CD4-positive, alpha-beta T cell treated with Interleukin-17A for 4 hours (primary cell): ENCODE results near the gene ZCCHC3.
"Not testable (repeated sequence)": the region's sequence is repeated elsewhere in the genome, so short reads cannot be mapped to it uniquely, and the experiment has no call there.

Source experiments
- DNase-seq: peaks from one replicate; pipeline ENCODE4 v3.0.0-alpha.2; 2020; ENCODE audit warnings: mixed read lengths

ZCCHC3 gene, protein sequence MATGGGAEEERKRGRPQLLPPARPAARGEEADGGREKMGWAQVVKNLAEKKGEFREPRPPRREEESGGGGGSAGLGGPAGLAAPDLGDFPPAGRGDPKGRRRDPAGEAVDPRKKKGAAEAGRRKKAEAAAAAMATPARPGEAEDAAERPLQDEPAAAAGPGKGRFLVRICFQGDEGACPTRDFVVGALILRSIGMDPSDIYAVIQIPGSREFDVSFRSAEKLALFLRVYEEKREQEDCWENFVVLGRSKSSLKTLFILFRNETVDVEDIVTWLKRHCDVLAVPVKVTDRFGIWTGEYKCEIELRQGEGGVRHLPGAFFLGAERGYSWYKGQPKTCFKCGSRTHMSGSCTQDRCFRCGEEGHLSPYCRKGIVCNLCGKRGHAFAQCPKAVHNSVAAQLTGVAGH

DNA sequence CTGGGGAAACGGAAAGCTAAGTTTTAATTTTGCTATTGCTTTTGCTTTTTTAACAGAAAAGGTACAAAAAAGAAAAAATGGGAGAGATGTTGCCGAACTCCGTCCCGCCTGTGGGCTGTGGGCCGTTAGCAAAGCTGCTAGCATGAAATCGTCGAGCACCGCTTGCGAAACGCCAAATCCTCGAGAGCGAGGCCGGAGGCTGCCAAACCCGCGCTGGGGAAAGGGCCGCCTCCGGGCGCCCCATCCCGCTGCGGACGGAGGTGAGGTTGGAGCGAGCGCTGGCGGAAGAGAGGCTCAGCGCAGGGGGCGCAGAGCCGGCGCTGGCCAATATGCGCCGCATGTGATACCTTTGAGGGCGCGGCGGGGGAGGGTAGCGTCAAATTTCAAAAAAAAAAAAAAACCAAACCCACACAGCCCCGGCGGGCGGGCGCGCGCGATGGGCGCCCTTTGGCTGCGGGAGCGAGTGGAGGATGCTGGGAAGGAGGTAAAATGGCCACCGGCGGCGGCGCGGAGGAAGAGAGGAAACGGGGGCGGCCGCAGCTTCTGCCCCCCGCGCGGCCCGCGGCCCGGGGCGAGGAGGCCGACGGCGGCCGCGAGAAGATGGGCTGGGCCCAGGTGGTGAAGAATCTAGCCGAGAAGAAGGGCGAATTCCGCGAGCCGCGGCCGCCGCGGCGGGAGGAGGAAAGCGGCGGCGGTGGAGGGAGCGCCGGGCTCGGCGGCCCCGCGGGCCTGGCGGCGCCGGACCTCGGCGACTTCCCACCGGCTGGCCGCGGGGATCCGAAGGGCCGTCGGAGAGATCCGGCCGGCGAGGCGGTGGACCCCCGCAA, at the start of gene ZCCHC3:
TSS of gene ZCCHC3 (plus strand) at position 473 of the 827 bp plus-strand sequence. CDS start at position 490, 17 bp downstream.
- peak; percentile 89 for DNase-seq

DNA sequence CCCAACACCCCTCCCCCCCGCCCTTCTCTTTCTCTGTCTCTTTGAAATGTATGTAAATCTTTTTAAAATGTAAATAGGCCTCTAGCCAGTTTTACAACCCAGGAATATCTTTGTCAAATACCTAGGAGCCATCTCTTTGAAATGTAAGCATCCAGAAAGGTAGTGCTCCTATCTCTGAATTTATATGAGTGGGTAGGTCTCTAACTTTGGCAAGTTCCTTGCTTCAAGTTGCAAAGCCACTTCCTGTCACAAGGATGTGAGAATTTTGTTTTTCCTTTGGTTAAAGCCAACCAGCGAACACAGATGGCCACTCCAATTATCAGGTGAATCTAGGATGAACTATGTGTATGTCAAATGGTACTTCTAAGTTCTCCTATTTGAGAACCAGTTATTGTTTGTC, 46.0 kb upstream of the ZCCHC3 start:
- DNase-seq = no peak

DNA sequence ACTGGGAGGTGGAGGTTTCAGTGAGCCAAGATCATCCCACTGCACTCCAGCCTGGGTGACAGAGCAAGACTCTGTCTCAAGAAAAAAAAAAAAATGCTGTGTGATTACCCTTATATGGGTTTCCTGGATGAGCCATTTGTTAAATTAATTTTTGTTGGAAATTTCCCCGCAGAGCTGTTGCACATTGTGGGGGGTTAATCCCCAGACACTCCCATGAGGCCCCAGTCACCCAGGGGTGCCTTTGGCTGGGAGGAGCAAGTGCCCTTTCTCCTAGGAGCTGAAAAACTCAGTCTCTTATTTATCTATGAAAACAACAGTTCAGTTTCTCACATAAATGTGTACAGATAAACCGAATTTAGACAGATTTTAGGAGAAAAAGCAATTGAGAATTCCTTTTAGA, 44.6 kb upstream of the ZCCHC3 start:
- no peak for DNase-seq

DNA sequence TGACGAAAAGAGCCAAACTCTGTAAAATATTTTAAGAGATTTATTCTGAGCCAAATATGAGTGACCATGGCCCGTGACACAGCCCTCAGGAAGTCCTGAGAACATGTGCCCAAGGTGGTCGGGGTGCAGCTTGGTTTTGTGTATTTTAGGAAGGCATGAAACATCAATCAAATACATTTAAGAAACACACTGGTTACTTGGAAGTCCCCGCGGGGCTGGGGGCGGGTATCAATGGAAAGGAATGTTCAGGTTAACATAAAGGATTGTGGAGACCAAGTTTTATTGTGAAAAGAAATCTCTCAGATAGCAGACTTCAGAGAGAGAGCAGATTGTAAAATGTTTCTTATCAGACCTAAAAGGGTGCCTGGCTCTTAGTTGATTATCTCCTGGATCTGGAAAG, 43.9 kb upstream of the ZCCHC3 start:
- not testable (repeated sequence) for DNase-seq

DNA sequence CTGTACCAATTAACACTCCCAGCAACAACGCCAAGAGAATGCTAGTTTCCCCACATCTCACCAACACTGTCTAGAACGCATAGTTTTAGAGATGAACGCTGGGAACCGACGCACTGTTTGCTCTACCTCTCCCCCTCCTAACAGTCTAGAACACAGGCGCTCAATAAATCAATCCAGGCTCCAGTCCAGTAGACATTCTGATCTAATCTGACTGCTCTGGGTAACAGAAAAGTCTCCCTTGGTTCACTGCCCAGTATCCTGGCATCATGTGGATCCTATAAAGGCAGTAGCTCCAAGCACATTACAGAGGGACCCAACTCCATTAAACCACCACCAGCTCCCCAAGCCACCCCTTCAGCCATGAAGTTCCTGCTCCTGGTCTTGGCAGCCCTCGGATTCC, 40.0 kb upstream of the ZCCHC3 start, which contains the start of gene DEFB132:
TSS of gene DEFB132 (plus strand) at position 306 of the 400 bp plus-strand sequence. CDS start at position 361, 55 bp downstream.
- no peak for DNase-seq

DNA sequence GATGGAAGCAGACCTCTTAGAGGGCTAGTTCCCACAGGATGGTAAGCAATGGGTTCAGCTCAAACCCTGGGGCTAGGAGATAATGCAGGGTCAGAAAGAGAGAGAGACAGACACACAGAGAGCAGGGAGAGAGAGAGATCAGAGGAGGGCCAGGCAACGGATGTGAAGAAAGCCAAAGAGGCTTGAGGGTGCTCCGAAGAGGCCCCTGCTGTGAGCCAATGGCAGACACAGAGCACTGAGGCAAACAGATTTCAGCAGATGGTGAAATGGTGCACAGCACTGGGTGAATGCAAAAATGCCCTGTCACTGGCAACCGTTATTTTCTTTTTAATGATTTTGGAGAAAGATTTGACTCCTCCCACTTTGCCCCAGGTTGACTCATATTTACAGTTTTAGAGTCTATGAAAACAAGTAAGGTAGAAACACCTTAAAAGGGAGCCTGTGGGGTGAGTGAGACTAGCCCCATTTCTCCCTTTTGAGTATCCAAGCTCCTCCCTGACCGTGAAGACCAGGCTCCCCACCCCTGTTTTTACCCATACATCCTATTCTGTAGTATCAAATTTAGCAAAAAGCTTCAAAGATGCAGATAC, 39.0 kb upstream of the ZCCHC3 start:
- no peak for DNase-seq

DNA sequence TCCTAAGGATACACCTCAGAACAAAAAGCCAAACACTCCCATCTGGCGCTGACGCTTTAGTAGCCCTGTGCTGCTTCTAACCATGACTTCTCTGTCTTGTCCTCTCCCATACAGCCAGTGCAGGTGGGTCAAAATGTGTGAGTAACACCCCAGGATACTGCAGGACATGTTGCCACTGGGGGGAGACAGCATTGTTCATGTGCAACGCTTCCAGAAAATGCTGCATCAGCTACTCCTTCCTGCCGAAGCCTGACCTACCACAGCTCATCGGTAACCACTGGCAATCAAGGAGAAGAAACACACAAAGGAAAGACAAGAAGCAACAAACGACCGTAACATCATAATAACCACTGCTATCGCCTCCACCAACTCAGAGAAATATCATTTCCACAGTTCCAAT, 38.4 kb upstream of the ZCCHC3 start:
- peak; percentile 27 for DNase-seq

DNA sequence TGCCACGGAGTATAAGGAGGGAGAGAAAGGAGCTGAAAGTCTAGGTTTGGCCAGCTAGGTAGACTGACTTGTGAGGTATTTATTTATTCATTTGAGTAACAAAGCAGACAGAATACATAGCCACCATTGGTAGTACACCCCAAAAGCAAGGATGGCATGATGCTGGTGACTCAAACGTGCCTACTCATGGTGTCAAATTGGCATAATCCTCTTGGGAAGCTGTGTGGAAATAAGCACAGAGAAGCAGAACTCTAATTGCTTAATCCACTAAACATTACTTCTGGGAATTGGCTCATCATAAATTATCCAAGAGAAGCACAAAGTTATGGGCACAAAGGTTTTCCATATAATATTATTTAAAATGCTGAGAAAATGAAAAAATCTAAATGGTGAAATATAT, 37.4 kb upstream of the ZCCHC3 start:
- no peak for DNase-seq

DNA sequence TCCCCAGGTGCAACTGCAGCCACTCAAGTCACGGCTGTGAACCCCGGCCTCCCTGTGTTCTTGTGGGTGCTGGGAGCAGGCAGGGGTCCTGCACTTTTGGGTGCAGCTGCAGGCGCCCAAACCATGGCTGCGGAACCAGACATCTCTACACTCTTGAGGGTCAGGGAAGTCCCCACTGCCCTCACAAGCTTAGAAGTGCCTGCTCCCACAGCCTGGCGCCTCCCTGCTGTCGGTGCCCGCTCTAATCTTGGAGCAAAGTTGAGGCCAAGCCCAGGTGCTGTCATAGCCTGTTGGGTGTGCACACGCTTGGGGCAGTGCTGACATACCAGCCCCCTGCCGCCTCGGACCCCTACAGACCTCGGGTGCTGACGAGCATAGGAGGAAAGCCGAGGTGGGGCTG, 33.7 kb upstream of the ZCCHC3 start:
- no peak for DNase-seq

DNA sequence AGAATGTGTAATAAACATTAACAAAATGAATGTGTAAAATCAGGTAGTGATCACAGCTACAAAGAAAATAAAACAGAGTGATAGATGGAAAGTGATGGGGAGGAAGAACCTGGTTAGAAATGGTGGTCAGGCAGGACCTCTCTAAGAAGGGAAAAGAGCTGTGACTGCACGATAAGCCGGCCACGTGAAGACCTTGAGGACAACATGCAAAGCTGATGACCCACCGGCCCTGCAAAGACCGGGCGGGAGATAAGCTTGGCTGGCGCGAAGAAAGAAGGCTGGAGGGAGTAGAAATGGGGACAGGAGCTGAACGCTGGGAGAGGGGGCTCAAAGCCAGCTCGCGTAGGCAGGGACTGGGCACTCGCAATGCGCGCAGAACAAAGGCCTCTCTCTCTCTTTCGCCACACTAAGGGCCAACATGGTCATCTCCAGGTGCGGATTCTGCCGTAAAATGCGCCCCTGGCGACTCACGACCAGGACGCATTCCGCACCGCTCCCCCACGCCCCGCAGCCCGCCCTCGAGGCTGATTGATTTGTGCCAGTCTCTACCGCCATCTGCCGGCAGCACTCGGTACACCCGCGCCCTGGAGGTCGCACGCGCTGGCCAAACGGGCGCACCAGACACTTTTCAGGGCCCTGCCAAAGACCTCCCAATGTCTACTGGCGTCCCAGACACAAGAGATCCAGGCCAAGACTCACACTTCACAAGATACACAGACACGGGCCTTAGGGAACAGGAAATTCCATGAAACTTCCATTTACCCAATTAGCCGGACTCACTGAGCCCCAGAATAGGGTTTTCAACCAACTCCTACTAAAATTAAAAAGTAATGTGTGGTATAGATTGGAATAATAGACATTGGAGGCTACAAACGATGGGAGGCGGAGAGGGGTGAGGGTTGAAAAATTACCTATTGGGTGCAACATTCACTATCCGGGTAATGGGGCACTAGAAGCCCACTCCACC, 30.5 kb upstream of the ZCCHC3 start:
- peak; percentile 94 for DNase-seq

DNA sequence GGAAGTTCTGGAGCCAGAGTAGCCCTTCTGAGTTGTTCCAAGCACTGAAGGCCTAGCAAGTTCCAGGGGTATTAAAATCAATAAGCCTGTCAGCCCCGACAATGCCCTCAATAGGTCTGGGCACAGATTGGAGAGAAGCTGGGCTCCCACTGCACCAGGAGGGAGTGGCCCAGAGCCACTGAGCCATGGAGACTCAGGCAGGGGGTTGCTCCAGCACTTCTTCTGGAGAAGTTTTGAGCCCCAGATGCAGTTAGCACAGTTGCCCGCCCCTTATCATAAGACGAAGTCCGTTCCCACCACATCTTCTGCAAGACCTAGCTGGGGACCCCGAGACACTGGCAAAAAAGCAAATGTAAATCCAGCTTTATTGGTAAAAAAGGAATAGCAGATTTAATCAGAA, 26.9 kb upstream of the ZCCHC3 start:
- DNase-seq = no peak

DNA sequence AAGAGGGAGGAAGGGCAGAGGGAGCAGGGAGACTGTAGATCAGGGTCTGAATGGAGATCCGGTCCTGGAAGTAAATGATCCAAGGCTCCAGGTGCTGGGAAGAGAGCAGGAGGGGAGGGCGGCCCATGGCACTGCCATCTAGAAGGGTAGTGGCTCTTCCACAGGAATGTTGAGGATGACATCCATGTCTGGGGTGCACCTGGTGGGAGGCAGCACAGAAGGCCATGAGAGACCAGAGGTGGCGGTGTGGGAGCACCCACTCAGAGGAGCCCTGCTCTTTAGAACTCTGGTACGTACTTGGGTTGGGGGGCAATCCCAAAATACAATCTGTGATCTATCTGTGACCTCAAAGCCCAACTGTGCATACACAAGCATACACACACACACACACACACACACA, 26.3 kb upstream of the ZCCHC3 start:
- no peak for DNase-seq

DNA sequence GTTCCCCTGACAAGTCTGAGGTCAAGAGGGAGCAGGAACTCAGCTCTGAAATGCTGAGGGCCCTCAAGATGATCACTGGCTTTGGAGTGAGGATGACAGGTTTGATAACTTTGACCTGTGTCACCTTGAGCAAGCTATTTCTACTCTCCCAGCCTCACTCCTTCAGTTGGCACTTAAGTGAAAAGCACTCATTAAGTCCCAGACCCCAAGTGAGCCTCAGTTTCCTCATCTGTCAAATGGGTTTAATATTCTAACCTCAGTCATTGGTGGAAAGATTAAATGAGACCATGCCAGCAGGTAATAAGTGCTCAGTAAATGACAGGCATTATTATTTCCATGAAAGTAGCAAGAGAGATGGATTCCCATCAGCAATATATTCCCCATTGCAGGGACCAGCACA, 25.8 kb upstream of the ZCCHC3 start:
- DNase-seq = no peak

DNA sequence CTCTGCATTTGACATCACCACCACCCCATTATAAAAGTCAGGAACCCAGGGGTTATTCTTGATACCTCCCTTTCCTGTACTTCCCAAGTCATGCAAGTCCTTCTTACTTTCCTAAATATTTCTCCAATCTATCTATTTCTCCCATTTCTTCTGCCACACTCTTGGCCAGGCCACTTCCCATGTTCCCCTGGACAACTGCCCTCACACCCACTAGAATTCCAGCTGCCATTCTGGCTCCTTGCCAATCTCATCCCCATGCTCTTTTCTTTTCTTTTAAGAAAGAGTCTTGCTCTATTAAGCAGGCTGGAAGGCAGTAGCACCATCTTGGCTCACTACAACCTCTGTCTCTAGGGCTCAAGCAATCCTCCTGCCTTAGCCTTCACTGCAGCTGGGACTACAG, 24.7 kb upstream of the ZCCHC3 start:
- DNase-seq = no peak

DNA sequence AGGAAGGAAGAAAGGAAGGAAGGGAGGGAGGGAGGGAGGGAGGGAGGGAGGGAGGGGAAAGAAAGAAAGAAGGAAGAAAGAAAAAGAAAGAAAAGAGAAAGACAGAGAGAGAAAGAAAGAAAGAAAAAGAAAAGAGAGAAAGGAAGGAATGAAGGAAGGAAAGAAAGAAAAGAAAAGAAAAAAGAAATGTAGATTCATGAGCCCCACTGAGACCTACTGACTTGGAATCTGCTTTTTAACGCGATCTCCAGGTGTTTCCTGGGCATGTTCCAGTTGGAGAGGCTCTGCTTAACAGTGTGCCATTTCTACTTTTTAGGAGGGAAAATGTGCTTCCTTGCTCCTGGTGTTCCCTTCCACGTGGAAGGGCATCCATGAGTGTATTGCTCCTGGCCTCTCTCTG, 23.5 kb upstream of the ZCCHC3 start:
- DNase-seq = no peak

DNA sequence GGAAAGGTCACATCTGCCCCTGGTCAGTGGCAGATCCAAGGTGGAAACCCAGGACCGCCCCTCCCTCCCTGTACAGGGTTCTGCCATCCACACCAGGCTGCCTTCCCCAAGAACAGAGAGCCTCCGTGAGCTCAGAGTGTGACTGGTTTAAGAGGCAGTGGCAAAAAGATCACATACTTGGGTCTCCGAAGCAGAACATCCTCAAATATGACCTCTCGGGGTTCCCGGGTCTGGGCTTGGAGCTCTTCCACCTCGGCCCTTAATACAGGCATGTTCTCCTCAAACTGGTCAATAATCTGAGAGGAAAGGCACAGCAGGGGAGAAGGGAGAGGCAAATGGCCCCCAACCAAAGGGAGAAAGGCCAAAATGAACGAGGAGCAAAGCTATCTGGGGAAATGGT, 21.6 kb upstream of the ZCCHC3 start:
- DNase-seq = no peak

DNA sequence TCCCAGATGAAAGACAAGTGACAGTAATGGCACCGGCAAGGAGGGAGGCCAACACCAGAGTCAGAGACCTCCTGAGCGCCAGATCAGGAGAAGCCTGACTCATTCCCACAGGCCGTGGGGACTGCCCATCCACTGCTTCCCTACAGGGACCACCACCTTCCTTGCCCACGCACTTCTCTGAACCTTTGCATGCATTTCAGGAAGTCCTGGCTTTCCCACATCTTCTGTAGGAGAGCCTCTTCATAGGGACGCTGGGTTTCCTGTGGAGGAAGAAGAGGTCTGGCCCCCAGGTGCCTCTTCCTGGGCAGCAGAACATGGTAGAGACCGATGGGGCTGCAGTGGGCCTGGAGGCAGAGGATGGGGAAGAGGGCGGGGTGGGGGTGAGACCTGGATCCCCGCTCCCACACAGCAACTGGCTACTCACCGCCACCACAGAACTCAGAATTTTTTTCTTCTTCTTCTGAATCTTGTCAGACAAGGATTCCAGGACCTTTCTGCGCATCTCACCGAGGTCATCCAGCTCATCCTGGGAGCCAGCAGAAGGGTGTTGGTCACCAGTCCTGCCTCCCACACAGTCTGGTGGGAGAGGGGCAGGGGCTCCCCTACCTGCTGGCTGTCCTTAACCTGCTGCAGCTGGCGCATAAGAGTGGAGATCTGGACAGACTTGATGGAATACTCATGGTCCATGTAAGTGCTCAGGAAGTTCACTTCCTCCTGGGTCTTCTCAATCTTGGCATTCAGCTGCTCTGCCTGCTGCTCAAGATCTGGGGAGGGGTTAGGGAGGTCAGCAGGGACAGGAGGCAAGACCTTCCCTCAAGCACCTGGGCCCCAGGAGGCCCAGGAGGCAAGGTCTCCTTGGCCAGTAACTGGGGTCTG, 20.5 kb upstream of the ZCCHC3 start:
- DNase-seq = no peak

DNA sequence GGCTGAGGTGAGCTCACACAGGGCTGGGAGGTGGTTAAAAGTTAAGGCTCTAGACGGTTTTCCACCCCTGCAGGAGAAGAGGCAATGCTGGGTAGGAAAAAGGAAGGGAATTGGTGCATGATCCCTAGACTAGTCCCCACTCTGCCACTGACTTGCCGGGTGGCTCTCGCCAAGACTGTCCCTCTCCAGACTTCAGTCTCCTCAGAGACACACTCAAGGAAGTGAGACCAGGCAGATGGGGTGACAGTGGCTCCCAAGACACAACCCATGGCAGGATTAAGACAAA, 19.9 kb upstream of the ZCCHC3 start:
- DNase-seq = no peak

DNA sequence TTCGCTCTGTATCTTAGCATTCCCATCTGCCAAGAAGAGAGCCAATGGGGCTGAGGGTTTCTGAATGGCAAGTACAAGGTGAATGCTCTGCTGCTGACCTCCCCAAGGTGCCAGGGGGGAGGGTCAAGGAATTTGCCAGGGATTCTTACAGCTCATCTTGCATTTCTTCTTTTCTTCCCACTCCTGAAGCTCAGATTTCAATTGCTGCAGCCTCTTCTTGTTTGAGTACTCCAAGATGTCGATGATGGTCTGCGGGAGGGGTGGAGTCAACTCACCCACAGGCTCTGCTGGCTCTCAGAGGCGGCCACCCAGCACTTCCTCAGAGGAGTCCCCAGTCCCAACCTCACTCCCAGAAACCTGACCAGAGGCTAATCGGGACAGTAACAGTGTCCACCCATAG, 19.2 kb upstream of the ZCCHC3 start:
- no peak for DNase-seq

DNA sequence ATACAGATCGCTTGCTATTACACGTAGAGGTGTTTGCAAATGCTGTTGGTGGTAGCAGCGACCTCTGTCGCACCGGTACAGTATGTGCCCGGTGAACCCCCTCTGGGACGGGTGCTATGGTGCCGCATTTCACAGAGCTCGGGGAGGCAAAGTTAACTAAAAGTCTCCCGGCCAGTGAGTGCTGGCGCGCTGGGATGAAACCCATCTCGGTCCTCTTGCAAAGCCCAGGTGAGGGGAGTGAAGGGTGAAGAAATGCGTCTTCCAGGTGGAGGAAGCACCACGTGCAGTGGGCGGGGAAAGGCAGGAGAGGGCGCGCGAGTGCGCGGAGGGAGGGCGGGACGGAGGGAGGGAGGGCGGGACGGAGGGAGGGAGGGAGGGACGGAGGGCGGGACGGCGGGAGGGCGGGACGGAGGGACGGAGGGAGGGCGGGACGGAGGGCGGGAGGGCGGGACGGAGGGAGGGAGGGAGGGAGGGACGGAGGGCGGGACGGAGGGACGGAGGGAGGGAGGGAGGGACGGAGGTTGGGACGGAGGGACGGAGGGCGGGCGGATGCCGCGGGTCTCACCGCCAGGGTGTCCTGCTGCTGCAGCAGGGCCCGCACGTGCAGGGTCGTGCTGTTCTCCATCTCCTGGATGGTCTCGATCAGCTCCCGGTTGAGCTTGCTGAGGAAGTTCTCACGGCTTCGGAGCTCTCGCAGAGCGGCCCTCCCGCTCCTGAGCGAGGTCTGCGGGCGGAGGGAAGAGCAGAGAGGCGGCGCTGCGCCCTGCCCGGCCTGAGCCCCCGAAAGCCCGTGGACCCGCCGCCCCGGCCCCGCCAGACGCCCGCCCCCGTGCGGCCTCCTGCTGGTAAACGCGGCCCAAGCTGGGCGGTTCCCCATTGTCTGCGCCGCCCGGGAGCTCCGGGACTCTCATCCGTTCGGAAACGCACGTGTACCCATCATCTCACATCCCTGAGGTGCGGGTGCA, 18.5 kb upstream of the ZCCHC3 start:
- DNase-seq = no peak
